ENCODE measurements around the gene CCDC47. TPM values are rescaled to one million over a fixed set of nuclear protein-coding genes. Genes with fewer than 3 reads are reported as not detected.

The CCDC47 gene
- total and polyA plus RNA-seq, 2 of the 13 experiments (the other 11 are each of a cell fraction or from before 2014, with no cell fraction given) = 59.3 to 99.5 TPM

- no TSS peak for BruUV-seq (replicated peaks)
- intact Hi-C loops (cut with micrococcal nuclease; ENCODE audit: unreplicated experiment) = no loop called here
- DNase-seq (ENCODE audit: low spot score) = no peak
These were observed 20.7 kb downstream of the CCDC47 start for GRCh38 chr17:63752707-63753106.

More at GRCh38 chr17:63752707-63753106, 20.7 kb downstream of the CCDC47 start:
- peaks cover 22 to 81% of the 10 kb centered on the region in 2 experiments for H3K36me3 ChIP-seq (replicated peaks in 1 of 2; ENCODE audit: control insufficient read depth in 1 of 2, insufficient read depth in 2 of 2, low read length in 2 of 2)
- no peaks in the 10 kb centered on the region for H3K4me1 ChIP-seq (ENCODE audit: insufficient read depth, low read length)
- no peak overlapping the region for H2AFZ ChIP-seq (ENCODE audit: low read length)
- H3K4me3 ChIP-seq (replicated peaks in 1 of 3; ENCODE audit: insufficient read depth in 1 of 3, low read depth in 2 of 3, low read length in 3 of 3) = no peak overlapping the region
- no peak overlapping the region for H3K4me2 ChIP-seq (ENCODE audit: low read depth, low read length)
- TF ChIP-seq MTF2 (CRISPR knock-in tag; IDR thresholded peaks at IDR 0.05; ENCODE audit: borderline replicate concordance) (no peak), CREBL2 (CRISPR knock-in tag; IDR thresholded peaks at IDR 0.05; ENCODE audit: borderline replicate concordance) (no peak), ZNF441 (CRISPR knock-in tag; IDR thresholded peaks at IDR 0.05; ENCODE audit: borderline replicate concordance) (no peak), TBP (CRISPR knock-in tag; IDR thresholded peaks at IDR 0.05) (no peak), THAP8 (CRISPR knock-in tag; IDR thresholded peaks at IDR 0.05; ENCODE audit: borderline replicate concordance) (no peak), HIC2 (CRISPR knock-in tag; IDR thresholded peaks at IDR 0.05; ENCODE audit: low read depth) (no peak), GABPA (IDR thresholded peaks at IDR 0.05; ENCODE audit: low read depth, low read length) (no peak), GABPA (CRISPR knock-in tag; IDR thresholded peaks at IDR 0.05; ENCODE audit: low read depth) (no peak), NFRKB (IDR thresholded peaks at IDR 0.05) (no peak), ZNF543 (CRISPR knock-in tag; IDR thresholded peaks at IDR 0.05) (no peak), ZNF207 (IDR thresholded peaks at IDR 0.05; ENCODE audit: borderline replicate concordance) (no peak), ZNF136 (CRISPR knock-in tag; IDR thresholded peaks at IDR 0.05; ENCODE audit: low read depth) (no peak), CAMTA2 (CRISPR knock-in tag; IDR thresholded peaks at IDR 0.05; ENCODE audit: borderline replicate concordance) (no peak), ELF3 (CRISPR knock-in tag; IDR thresholded peaks at IDR 0.05) (no peak), SALL1 (CRISPR knock-in tag; IDR thresholded peaks at IDR 0.05) (no peak)
- TF ChIP-seq, protein P1, sequence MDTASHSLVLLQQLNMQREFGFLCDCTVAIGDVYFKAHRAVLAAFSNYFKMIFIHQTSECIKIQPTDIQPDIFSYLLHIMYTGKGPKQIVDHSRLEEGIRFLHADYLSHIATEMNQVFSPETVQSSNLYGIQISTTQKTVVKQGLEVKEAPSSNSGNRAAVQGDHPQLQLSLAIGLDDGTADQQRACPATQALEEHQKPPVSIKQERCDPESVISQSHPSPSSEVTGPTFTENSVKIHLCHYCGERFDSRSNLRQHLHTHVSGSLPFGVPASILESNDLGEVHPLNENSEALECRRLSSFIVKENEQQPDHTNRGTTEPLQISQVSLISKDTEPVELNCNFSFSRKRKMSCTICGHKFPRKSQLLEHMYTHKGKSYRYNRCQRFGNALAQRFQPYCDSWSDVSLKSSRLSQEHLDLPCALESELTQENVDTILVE (CRISPR knock-in tag; IDR thresholded peaks at IDR 0.05) = no peak
- TF ChIP-seq, protein P2, sequence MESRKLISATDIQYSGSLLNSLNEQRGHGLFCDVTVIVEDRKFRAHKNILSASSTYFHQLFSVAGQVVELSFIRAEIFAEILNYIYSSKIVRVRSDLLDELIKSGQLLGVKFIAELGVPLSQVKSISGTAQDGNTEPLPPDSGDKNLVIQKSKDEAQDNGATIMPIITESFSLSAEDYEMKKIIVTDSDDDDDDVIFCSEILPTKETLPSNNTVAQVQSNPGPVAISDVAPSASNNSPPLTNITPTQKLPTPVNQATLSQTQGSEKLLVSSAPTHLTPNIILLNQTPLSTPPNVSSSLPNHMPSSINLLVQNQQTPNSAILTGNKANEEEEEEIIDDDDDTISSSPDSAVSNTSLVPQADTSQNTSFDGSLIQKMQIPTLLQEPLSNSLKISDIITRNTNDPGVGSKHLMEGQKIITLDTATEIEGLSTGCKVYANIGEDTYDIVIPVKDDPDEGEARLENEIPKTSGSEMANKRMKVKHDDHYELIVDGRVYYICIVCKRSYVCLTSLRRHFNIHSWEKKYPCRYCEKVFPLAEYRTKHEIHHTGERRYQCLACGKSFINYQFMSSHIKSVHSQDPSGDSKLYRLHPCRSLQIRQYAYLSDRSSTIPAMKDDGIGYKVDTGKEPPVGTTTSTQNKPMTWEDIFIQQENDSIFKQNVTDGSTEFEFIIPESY (CRISPR knock-in tag; IDR thresholded peaks at IDR 0.05) = no peak
- H3K27me3 ChIP-seq (ENCODE audit: control insufficient read depth in 1 of 2, insufficient read depth in 2 of 2, low read length in 2 of 2) = no peaks in the 10 kb centered on the region
- no peak overlapping the region for H3K27ac ChIP-seq (ENCODE audit: extremely low read length, insufficient read depth, low read length)
- no peak for FAIRE-seq
- H3K79me2 ChIP-seq (ENCODE audit: insufficient read depth, low read length) = no peaks in the 10 kb centered on the region
- POLR2A ChIA-PET = interaction anchor here (1.2 kb wide), 1 partner anchor 11 kb away, joined by 3 read pairs; no protein-coding TSS in a partner anchor
- H3K9me3 ChIP-seq (ENCODE audit: low read length) = no peaks in the 10 kb centered on the region
- CTCF ChIA-PET (ENCODE audit: low intra/inter-chr PET ratio, low total read pairs) = no interaction called here
- 100% methylated on average over 1 of the region's 1 CpG for WGBS (ENCODE audit: low lambda C conversion rate)
- no peaks in the 10 kb centered on the region for H4K20me1 ChIP-seq (ENCODE audit: insufficient read depth, low read length)
- ATAC-seq = no peak
- H3K9ac ChIP-seq (ENCODE audit: insufficient read depth, low read depth, low read length) = no peak overlapping the region
- in situ Hi-C loops (cut with HindIII; ENCODE audit: extremely low pct_ligation_motif_present, low pct_unique_long_range_greater_than_20kb) = no loop called here
